Neural progenitor cell (in vitro differentiated cells): Measurements from ENCODE around the gene TMEM131L. TPM values are rescaled to one million over a fixed set of nuclear protein-coding genes. Genes with fewer than 3 reads are reported as not detected.

ENCODE experiments used
- DNase-seq: peaks from one replicate; pipeline ENCODE4 v3.0.0-alpha.2; 2016; ENCODE audit warnings: low spot score
- H2AFZ ChIP-seq: fragments of 200-600 bp; sonication (generic); replicated peaks from 2 replicates; pipeline ENCODE4 v1.6.1; 2016; ENCODE audit warnings: antibody characterized with exemption
- H3F3A ChIP-seq: fragments of 200-600 bp; sonication (generic); 2 replicates; pipeline ENCODE4 v1.6.1; 2016; ENCODE audit warnings: antibody characterized with exemption, low read depth
- H3K27ac ChIP-seq: fragments of 200-600 bp; sonication (generic); 2 replicates; pipeline ENCODE4 v1.5.1; 2016; ENCODE audit warnings: mild to moderate bottlenecking
- H3K27me3 ChIP-seq: fragments of 200-600 bp; sonication (generic); 2 replicates; pipeline ENCODE4 v1.6.1; 2016; ENCODE audit warnings: mild to moderate bottlenecking, moderate library complexity
- H3K36me3 ChIP-seq: fragments of 200-600 bp; sonication (generic); 2 replicates; pipeline ENCODE4 v1.5.1; 2016
- H3K4me1 ChIP-seq: fragments of 200-600 bp; sonication (generic); 2 replicates; pipeline ENCODE4 v1.6.1; 2016; ENCODE audit warnings: mixed run types
- H3K4me2 ChIP-seq: fragments of 200-600 bp; sonication (generic); 2 replicates; pipeline ENCODE4 v1.6.1; 2016
- H3K4me3 ChIP-seq: fragments of 200-600 bp; sonication (generic); 2 replicates; pipeline ENCODE4 v1.5.1; 2016
- H3K79me2 ChIP-seq: fragments of 200-600 bp; sonication (generic); 2 replicates; pipeline ENCODE4 v1.6.1; 2016; ENCODE audit warnings: low read depth
- H3K9ac ChIP-seq: fragments of 200-600 bp; sonication (generic); 2 replicates; pipeline ENCODE4 v1.6.1; 2016
- H3K9me3 ChIP-seq: fragments of 200-600 bp; sonication (generic); 2 replicates; pipeline ENCODE4 v1.5.1; 2016; ENCODE audit warnings: low read depth
- H4K20me1 ChIP-seq: fragments of 200-600 bp; sonication (generic); 2 replicates; pipeline ENCODE4 v1.6.1; 2016; ENCODE audit warnings: low read depth
- H3K27ac Mint-ChIP-seq: 3 replicates; pipeline ENCODE4 v1.8.0; 2021; ENCODE audit warnings: mixed read lengths
- H3K27me3 Mint-ChIP-seq: 2 replicates; pipeline ENCODE4 v1.8.0; 2022; ENCODE audit warnings: low read depth, mild to moderate bottlenecking, inconsistent platforms, moderate library complexity, mixed read lengths; ENCODE audit not compliant: insufficient read depth
- H3K36me3 Mint-ChIP-seq: 3 replicates; pipeline ENCODE4 v1.8.0; 2021; ENCODE audit warnings: mixed read lengths
- H3K4me1 Mint-ChIP-seq: 3 replicates; pipeline ENCODE4 v1.8.0; 2021; ENCODE audit warnings: mixed read lengths
- H3K4me3 Mint-ChIP-seq: 3 replicates; pipeline ENCODE4 v1.8.0; 2021; ENCODE audit warnings: mild to moderate bottlenecking, moderate library complexity, mixed read lengths
- H3K9me3 Mint-ChIP-seq: 3 replicates; pipeline ENCODE4 v1.8.0; 2020; ENCODE audit warnings: mixed read lengths
- CTCF ChIP-seq: fragments of 200-600 bp; sonication (generic); IDR thresholded peaks from 2 replicates; pipeline ENCODE4 v1.5.1; 2017; ENCODE audit warnings: antibody characterized with exemption, mild to moderate bottlenecking
- EZH2 ChIP-seq: fragments of 200-600 bp; sonication (generic); IDR thresholded peaks from 2 replicates; pipeline ENCODE4 v1.6.1; 2017; ENCODE audit warnings: antibody characterized with exemption, mild to moderate bottlenecking, moderate library complexity
- EZH2phosphoT487 ChIP-seq: fragments of 200-600 bp; sonication (generic); IDR thresholded peaks from 2 replicates; pipeline ENCODE4 v1.6.1; 2017; ENCODE audit warnings: antibody characterized with exemption
- total RNA-seq: library from RNA; depleted of rRNA; stranded (reverse); fragments of >200 nt; gene quantifications from 2 replicates; pipeline ENCODE4 v1.2.3, GENCODE V29; 2015; ENCODE audit warnings: low replicate concordance

Gene TMEM131L
- total RNA-seq, 1 donor from 2014 or later: 14.8 TPM

DNA sequence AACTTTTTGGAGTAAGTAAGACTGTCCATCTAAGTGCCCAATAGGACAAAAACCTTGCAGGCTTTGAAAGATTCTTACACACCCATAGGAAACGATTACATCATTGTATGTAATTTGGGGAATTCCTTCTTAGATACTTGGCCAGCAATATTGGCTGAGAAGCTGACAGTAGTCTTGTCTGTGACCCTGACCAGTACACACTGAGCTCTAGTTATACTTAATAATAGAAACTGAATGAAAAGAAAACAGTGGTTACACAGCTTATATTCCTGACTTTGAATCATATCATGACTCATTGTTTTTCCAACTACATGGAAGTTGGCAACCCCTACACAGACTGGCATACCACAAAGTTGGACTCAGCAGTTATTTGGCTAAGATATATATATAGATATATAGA lies 210.8 kb downstream of the TMEM131L start:
- no peak overlapping the region for H3K4me2 ChIP-seq
- H3K9ac ChIP-seq: no peak overlapping the region
- H2AFZ ChIP-seq: no peak overlapping the region
- H3K27me3 ChIP-seq: peaks cover 19% of the 10 kb centered on the region
- no peaks in the 10 kb centered on the region for H3K9me3 ChIP-seq
- no peaks in the 10 kb centered on the region for H3K36me3 ChIP-seq
- peaks cover 22% of the 10 kb centered on the region for H3K9me3 Mint-ChIP-seq
- H3F3A ChIP-seq: no peaks in the 10 kb centered on the region
- no peaks in the 10 kb centered on the region for H3K4me1 ChIP-seq
- H3K79me2 ChIP-seq: no peaks in the 10 kb centered on the region
- H3K27me3 Mint-ChIP-seq: peaks cover 12% of the 10 kb centered on the region
- no peaks in the 10 kb centered on the region for H4K20me1 ChIP-seq
- no peak overlapping the region for H3K4me3 Mint-ChIP-seq
- H3K4me1 Mint-ChIP-seq: no peaks in the 10 kb centered on the region
- H3K36me3 Mint-ChIP-seq: no peaks in the 10 kb centered on the region
- TF ChIP-seq EZH2 (no peak), EZH2phosphoT487 (no peak), CTCF (no peak)
- no peak overlapping the region for H3K27ac Mint-ChIP-seq
- H3K4me3 ChIP-seq: no peak overlapping the region
- no peak overlapping the region for H3K27ac ChIP-seq
- no peak for DNase-seq

- no peak overlapping the region for H3K4me2 ChIP-seq
- H3K4me1 Mint-ChIP-seq: peaks cover 6% of the 10 kb centered on the region
- no peaks in the 10 kb centered on the region for H3K36me3 Mint-ChIP-seq
- H3K9ac ChIP-seq: no peak overlapping the region
- H3K4me3 Mint-ChIP-seq: no peak overlapping the region
- no peaks in the 10 kb centered on the region for H3F3A ChIP-seq
- H2AFZ ChIP-seq: no peak overlapping the region
- H3K27ac Mint-ChIP-seq: no peak overlapping the region
- no peaks in the 10 kb centered on the region for H3K36me3 ChIP-seq
- H4K20me1 ChIP-seq: no peaks in the 10 kb centered on the region
- no peak for DNase-seq
- TF ChIP-seq CTCF (no peak), EZH2phosphoT487 (no peak), EZH2 (no peak)
- no peak overlapping the region for H3K4me3 ChIP-seq
- peaks cover 22% of the 10 kb centered on the region for H3K27me3 Mint-ChIP-seq
- H3K4me1 ChIP-seq: peaks cover 3% of the 10 kb centered on the region
- H3K27ac ChIP-seq: no peak overlapping the region
- H3K9me3 ChIP-seq: no peaks in the 10 kb centered on the region
- peaks cover 44% of the 10 kb centered on the region for H3K27me3 ChIP-seq
- H3K79me2 ChIP-seq: no peaks in the 10 kb centered on the region
- peaks cover 23% of the 10 kb centered on the region for H3K9me3 Mint-ChIP-seq
These were observed 213.3 kb downstream of the TMEM131L start for GRCh38 chr4:153679486-153679885.

DNA sequence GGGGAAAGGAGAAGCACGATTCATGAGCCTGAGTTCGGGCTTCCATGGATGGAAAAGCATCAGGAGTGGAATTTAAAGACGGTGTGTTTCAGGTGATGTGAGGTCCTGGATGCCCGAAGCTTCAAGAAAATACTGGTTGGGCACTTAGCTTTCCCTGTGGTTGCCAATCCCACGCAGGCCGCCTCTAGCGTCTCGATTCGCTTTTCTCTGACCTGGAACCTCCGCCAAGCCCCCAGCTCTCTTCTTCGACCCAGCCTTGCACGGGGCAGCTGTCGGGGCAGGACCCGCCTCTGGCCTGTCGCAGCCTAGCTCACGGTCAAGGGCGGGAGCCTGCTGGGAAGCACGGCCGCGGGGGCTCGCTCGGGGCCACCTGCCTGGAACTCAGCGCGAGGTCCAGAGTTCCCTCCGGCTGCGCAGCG lies 217.6 kb downstream of the TMEM131L start:
- Mint-ChIP-seq H3K27me3 (peaks cover 36% of the 10 kb centered on the region), H3K4me1 (peaks cover 11% of the 10 kb centered on the region), H3K27ac (no peak overlapping the region), H3K4me3 (peak overlapping the region; percentile 79), H3K36me3 (no peaks in the 10 kb centered on the region), H3K9me3 (peaks cover 25% of the 10 kb centered on the region)
- peaks cover 8% of the 10 kb centered on the region for H3K36me3 ChIP-seq
- no peak overlapping the region for H3K9ac ChIP-seq
- peak overlapping the region; percentile 99 for H3K4me2 ChIP-seq
- no peak for TF ChIP-seq EZH2phosphoT487
- no peak for TF ChIP-seq EZH2
- TF ChIP-seq CTCF: no peak
- H3K27ac ChIP-seq: no peak overlapping the region
- H2AFZ ChIP-seq: peak overlapping the region; percentile 96
- no peaks in the 10 kb centered on the region for H4K20me1 ChIP-seq
- H3F3A ChIP-seq: peaks cover 4% of the 10 kb centered on the region
- DNase-seq: no peak
- no peaks in the 10 kb centered on the region for H3K9me3 ChIP-seq
- H3K79me2 ChIP-seq: no peaks in the 10 kb centered on the region
- peak overlapping the region; percentile 65 for H3K4me3 ChIP-seq
- H3K4me1 ChIP-seq: peaks cover 8% of the 10 kb centered on the region
- H3K27me3 ChIP-seq: peaks cover 55% of the 10 kb centered on the region
